ENCODE measurements around the gene ZFHX3.

The ZFHX3 gene

GRCh38 chr16:72766506-72766905 lies 281.4 kb downstream of the ZFHX3 start:
- TF ChIP-seq TAF1 (IDR thresholded peaks at IDR 0.05; ENCODE audit: low read depth) (no peak), NFIC (IDR thresholded peaks at IDR 0.05) (no peak), EP300 (IDR thresholded peaks at IDR 0.05; ENCODE audit: borderline replicate concordance) (no peak), TEAD4 (IDR thresholded peaks at IDR 0.05) (no peak), USF1 (IDR thresholded peaks at IDR 0.05) (no peak), YY1 (IDR thresholded peaks at IDR 0.05; ENCODE audit: low read depth) (no peak), TCF12 (IDR thresholded peaks at IDR 0.05; ENCODE audit: low read depth) (no peak), CREB1 (IDR thresholded peaks at IDR 0.05; ENCODE audit: low read depth) (no peak), MAX (IDR thresholded peaks at IDR 0.05) (no peak), EGR1 (IDR thresholded peaks at IDR 0.05) (no peak), REST (IDR thresholded peaks at IDR 0.05; ENCODE audit: low read depth) (no peak), RAD21 (IDR thresholded peaks at IDR 0.05; ENCODE audit: low read depth) (no peak), CEBPB (IDR thresholded peaks at IDR 0.05) (no peak), ZBTB7A (IDR thresholded peaks at IDR 0.05; ENCODE audit: low read depth) (no peak), FOXM1 (IDR thresholded peaks at IDR 0.05; ENCODE audit: borderline replicate concordance, low read depth) (no peak)

DNA sequence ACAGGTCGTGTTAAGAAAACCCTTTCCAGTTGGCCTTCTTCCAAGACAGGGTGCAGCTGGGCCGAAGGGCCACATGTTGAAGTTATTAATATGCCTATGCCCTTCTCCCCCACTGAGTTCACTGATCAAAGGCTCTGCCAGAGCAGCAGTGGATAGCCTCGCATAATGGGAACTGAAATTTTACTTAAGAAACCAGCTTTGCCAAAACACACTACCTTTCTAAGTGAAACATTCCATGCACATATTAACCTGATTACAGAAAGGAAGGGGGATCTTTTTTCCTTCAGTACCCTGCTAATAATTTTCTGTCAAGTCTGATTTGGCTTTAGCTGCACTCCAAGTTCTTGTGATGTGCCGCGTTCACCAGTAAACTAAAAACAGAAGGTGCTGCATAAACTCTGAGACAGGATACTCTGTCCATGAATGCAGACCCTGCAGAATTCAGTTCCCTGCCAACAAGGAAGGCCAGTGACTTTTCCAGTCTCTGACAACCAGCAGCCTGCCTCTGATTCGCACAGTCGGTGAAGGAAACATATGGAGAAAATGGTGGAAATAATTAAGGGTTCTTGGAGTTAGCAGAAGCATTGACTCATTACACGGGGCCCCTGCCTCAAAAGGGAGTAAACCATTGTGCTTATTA lies 283.8 kb downstream of the ZFHX3 start:
- TF ChIP-seq TEAD4 (IDR thresholded peaks at IDR 0.05) = no peak
- no peak for TF ChIP-seq RAD21 (IDR thresholded peaks at IDR 0.05; ENCODE audit: low read depth)
- no peak for TF ChIP-seq MAX (IDR thresholded peaks at IDR 0.05)
- TF ChIP-seq REST (IDR thresholded peaks at IDR 0.05; ENCODE audit: low read depth) = no peak
- TF ChIP-seq CREB1 (IDR thresholded peaks at IDR 0.05; ENCODE audit: low read depth) = no peak
- no peak for TF ChIP-seq TAF1 (IDR thresholded peaks at IDR 0.05; ENCODE audit: low read depth)
- no peak for TF ChIP-seq FOXM1 (IDR thresholded peaks at IDR 0.05; ENCODE audit: borderline replicate concordance, low read depth)
- no peak for TF ChIP-seq EP300 (IDR thresholded peaks at IDR 0.05; ENCODE audit: borderline replicate concordance)
- TF ChIP-seq NFIC (IDR thresholded peaks at IDR 0.05) = no peak

DNA sequence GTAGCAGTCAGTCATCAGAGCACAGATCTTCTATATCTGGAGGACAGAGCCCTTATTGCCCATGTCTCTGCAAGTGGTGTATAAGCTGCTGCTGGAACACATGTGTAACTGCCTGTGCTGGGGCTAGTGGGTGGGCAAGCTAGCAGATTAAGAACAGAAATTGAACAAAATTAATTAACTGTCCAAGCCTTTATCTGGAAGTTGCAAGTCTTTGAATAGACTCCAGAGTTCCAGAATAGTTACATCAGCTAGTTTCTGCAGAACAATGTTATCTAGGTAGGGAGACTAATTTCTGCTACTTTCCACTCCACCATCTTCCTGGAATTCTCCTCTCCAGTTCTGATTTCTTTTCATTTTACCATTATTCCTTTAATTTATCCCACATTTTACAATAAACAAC lies 287.3 kb downstream of the ZFHX3 start:
- TF ChIP-seq EGR1 (IDR thresholded peaks at IDR 0.05) = no peak
- no peak for TF ChIP-seq FOXM1 (IDR thresholded peaks at IDR 0.05; ENCODE audit: borderline replicate concordance, low read depth)

- TF ChIP-seq USF1 (IDR thresholded peaks at IDR 0.05) = no peak
- no peak for TF ChIP-seq NFIC (IDR thresholded peaks at IDR 0.05)
- TF ChIP-seq YY1 (IDR thresholded peaks at IDR 0.05; ENCODE audit: low read depth) = no peak
- no peak for TF ChIP-seq REST (IDR thresholded peaks at IDR 0.05; ENCODE audit: low read depth)
- TF ChIP-seq TCF12 (IDR thresholded peaks at IDR 0.05; ENCODE audit: low read depth) = no peak
- TF ChIP-seq CREB1 (IDR thresholded peaks at IDR 0.05; ENCODE audit: low read depth) = no peak
- no peak for TF ChIP-seq EGR1 (IDR thresholded peaks at IDR 0.05)
- TF ChIP-seq RAD21 (IDR thresholded peaks at IDR 0.05; ENCODE audit: low read depth) = no peak
- TF ChIP-seq FOXM1 (IDR thresholded peaks at IDR 0.05; ENCODE audit: borderline replicate concordance, low read depth) = no peak
- TF ChIP-seq CEBPB (IDR thresholded peaks at IDR 0.05) = no peak
- TF ChIP-seq TAF1 (IDR thresholded peaks at IDR 0.05; ENCODE audit: low read depth) = no peak
Measured at GRCh38 chr16:72753881-72754280, 294.0 kb downstream of the ZFHX3 start.
